GM19455 (cell line): Measurements from ENCODE around the gene GPA33.

Source experiments
- ATAC-seq: cut with Tn5 transposase; IDR thresholded peaks from one replicate; pipeline ENCODE4 v1.9.1; 2021; ENCODE audit not compliant: unreplicated experiment

The GPA33 gene

DNA sequence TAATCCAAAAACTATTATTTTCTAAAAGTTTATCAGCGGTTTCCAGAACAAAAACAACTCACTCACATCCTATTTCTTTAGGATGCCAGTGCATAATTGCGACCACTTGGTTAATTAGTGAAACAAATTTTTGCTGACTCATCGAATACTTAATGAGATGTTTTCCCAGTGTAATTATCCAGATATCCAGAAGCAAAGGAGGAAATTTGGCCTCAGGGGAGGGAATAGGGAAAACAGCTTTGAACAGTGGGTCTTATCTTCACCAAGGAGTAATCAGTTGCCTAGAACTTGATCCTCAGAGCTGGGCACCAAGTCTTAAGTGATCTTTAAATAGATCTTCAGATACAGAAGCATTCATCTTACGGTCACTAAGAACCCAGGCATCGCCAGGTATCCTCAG, 28.0 kb upstream of the GPA33 start:
- no peak for ATAC-seq

DNA sequence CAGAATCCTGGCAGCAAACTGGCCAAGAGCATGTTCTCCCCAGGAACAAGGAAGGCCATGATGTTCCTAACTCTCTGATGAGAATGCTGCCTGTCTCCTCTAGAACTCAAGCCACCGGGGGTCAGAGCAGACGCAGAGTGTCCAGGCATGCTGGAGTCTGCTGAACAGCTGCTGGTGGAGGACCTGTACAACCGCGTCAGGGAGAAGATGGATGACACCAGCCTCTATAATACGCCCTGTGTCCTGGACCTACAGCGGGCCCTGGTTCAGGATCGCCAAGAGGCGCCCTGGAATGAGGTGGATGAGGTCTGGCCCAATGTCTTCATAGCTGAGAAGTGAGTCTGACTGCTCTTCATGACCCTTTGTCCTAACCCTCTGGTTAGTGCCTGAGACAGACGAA, 27.0 kb upstream of the GPA33 start:
- ATAC-seq: no peak

DNA sequence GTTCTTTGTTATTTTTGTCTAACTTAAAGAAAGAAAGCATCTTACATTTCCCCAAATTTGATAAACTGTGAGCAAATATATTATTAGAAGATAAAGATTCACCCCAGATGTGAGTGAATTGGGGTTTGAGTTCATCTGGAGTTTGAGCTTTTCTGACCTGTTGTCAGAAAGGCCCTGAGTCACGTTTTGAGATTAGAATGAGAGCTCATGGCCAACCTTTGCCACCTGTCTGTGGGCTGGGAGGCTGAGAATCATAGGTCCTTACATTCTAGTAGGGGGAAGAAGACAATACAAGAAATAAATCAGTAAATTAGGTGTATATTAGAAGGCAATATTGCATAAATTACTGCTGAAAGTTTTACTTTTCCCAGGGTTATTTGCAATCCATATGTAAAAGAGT, 26.0 kb upstream of the GPA33 start:
- no peak for ATAC-seq

DNA sequence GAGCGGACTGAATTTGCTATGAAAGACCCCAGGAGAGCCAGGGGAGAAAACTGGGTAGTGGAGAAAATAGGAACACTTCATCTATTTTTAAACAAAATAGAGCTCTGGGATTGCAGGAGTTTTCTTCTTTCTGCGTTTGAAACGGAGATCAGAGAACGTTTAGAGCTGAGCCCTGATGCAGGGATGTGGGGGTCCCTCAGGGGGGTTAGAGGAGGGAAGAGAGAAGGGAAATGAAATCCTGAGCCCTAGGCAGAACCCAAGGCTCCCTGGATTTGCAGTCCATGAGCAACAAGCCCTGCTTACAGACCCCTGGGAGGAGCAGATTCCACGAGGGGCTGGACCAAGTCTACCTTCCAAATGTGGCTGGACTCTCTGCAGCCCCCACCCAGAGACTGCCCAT, 25.5 kb upstream of the GPA33 start:
- no peak for ATAC-seq

DNA sequence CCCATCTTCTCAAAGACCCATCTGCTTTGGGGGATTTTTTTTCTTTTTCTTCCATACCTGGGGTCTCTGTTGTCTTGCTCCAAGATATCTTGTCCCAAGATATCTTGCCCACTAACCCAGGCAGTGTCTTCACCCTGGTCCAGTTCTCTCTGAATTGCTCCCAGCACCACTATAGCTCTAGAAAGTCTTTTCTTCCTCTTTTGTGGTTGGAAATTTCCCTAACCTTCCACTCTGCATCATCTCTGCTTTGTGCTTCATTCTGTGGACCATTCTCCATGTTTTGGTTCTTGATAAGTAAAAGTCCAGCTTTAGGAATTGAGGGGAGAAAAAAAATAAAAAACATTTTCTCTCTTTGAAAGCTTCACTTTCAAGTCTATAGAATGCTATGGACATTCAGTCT, 24.5 kb upstream of the GPA33 start:
- ATAC-seq: no peak

DNA sequence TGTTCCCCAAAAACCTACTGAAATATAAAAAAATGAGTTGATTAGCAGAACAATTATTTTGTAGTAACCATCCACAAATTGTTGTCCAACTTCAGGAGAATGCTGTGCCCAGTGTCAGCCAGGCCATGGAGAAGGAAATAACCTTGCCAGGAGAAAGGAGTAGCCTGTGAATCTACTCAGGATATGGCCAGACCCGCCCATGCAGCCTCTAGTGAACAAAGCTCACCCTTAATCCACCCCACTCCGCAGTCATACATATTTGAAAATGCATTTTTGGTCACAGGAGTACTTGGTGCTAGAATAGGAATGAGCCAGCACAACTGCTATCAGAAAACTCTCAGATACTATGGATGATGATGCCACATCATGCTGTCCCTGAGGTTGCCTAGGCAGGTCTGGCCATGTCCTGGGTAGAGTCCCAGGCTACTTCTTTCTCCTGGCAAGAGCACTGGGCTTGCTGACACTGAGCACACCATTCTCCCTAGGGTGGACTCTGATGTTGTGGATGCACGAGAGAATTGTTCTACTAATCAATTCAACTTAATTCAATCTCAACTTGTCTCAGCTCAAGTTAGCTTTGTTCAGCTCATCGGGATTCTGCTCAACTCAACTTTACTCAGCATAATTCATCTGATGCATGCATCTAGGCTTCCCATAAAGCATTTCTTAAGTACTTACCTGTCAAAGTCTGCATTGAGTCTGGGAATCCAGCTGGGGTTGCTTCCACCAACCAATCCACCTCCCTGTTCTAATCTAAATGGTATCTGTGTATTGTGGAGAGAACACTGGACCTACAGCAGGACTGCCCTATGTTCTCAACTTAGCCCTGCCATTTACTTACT, 21.9 kb upstream of the GPA33 start:
- ATAC-seq: no peak

DNA sequence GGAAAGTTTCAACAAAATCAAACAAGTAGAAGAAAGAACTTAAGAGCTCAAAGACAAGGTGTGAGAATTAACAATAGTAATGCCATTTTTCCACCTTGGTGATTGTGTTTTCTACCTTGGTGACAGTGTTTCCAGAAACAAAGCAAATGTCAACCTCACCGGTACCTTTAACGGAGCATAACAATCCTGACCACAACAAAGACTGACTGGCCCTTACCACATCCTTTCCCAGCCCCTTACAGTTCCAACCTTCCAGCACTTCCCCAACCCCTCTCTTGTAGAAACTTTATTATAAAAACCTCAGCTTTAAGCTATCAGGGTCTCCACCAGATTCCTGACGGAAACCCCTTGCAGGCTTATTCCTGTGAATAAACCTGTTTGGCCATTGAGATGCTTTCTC, 20.4 kb upstream of the GPA33 start:
- no peak for ATAC-seq

DNA sequence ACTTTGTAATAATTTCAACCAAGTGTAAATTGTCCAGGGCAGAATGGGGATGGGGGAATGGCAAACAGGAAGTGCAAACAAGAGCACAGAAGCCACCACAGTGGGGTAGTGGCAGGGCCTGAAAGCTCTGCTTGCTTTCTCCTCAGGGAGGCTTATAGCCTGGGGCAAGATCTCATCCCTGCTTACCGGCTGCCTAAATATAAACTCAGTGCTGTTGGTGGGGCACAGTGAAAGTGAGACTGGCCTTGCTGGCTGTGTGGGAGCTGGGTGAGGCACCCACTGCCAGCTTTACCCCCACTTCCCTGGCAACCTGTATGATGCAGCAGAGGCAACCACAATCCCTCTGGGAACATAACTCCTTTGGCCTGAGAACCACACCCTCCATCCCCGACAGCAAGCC, 18.9 kb upstream of the GPA33 start:
- no peak for ATAC-seq

DNA sequence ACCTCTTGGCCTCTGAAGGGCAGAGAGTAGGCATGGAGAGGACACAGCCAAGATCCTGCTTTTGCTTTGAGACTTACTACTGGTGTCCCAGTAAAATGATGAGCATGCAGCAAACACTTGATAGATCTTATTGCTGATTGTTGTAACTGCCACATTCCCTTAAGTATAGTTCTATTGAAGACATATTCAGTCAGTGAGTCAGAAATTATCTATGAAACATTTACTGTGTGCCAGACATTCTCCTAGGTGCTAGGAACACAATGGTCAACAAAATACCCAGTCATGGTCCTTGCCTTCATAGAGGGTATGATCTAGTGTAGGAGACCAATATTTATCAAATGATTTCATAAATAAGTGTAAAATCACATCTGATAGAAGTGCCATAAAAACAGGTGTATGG, 17.3 kb upstream of the GPA33 start:
- no peak for ATAC-seq

DNA sequence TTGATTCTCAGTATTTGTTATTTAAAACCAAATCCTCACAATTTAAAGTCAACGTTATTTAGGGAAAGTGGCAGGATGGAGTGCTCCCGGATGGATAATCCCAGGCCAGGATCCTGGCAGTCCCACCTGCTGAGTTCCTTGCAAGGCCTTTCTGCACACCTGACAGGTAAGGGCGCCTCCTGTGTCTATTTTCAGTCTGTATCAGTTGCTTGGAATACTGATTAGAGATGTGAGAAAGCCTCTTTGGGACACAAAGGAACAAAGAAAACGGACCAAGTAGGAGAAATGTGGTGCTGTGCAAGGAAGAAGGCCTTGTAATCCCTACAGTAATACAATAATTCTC, 15.9 kb upstream of the GPA33 start:
- no peak for ATAC-seq

DNA sequence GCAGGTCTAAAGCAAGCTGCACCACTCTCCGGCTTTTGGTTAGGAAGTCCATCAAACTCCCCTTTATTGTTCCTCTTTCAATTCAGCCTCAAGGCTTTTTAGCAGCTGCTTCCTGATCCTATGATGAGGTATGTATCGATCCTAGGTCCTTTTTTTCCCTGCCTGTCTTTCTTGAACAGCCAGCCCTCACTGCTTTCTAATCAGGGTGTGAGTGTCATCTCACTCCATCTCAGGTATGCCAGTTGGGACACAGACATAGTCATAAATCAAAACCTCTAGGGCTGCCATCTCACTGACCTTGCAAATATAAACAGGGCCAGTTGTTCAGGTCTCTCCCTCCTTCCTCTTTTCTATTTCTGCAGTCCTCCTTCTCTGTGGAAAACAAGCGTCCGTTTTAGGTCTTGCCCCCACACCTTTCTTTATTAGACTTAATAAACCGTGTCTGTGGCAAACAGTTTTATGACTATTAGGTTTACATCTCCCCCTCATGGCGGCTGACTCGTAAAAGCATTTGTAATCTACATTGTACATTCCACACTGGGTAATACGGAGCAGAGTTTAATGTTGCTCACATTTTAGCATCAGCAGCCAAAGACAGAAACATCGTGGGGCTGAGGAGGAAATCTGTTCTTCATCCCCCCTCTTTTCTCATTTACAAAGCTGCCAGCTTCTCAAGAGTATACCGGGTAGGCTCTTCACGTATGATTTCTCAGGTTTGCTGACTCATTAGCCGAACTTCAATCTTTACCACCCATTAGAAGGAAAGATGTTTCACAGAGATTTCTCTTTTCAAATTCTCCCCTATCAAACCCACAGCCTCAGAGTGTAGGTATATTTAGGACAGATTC, 15.3 kb upstream of the GPA33 start:
- no peak for ATAC-seq

DNA sequence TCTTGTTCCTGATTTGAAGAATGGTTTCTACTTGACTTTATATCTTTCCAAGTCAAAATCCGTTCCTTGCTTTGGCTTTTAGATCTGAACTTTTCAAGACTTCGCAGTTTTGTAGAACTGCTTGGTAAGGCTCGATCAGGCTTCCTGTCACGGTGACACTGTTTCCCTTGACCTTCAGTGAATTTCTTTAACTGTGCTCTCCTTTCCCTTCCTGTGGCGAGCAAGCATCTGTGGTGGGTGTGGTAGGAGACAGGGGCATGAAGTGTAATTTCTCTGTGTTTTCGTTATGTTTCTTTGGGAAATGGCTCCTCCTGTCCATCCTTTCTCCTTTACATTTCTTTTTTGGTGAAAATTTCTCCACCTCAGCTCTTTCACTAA, 14.1 kb upstream of the GPA33 start:
- ATAC-seq: no peak

DNA sequence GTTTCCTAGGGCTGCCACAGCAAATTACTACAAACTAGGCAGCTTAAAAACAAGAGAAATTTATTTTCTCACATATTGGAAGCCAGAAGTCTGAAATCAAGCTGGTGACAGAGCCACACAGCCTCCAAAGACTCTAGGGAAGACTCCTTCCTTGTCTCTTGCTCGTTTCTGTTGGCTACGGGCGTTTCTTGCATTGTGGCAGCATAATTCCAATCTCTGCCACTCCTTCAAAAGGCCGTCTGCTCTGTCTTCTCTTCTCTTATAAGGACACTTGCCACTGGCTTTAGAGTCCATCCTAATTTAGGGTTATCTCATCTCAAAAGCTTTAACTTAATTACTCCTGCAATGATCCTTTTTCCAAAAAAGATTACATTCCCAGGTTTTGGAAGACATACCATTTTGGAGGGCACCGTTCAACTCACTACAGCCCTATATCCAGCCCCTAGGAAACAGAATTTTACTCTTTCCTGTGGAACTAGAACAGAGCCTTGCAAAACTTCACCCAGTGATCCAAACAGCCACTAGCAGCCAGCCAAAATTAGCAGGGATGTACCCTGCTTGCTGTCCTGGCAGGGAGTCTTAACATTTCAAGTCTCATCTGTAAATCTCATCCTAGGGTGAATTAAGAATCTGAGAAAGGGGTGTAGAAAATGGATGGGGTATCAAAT, 12.9 kb upstream of the GPA33 start:
- no peak for ATAC-seq

DNA sequence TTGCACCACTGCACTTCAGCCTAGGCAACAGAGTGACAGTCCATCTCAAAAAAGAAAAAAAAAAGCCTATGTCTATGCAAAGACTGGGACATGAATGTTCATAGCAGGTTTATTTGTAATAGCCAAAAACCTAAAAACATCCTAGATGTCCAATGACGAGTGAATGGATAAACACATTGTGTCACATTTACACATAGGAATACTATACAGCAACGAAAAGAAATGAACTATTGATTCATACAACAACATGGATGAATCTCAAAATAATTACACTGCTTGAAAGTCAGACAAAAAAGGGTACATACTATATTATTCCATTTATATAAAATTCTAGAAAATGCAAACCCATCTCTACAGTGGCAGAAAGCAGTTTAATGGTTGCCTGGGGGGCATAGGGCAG, 11.6 kb upstream of the GPA33 start:
- ATAC-seq: no peak

DNA sequence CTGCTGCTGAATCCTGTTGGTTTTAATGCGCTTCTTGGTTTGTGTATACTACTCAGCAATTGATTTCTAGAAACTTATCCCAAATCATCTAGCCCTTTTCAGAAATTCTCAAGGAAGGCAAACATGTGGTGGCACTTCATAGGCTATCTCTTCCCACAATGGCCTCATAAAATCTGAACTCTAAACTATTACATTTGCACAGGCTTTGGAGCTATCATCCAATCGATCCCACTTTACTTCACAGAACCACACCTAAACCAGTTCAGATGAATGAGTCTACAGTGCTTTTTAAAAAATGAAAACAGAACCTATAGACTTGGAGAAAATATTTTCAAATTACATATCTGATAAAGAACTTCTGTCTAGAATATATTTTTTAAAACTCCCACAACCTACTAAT, 10.6 kb upstream of the GPA33 start:
- no peak for ATAC-seq

DNA sequence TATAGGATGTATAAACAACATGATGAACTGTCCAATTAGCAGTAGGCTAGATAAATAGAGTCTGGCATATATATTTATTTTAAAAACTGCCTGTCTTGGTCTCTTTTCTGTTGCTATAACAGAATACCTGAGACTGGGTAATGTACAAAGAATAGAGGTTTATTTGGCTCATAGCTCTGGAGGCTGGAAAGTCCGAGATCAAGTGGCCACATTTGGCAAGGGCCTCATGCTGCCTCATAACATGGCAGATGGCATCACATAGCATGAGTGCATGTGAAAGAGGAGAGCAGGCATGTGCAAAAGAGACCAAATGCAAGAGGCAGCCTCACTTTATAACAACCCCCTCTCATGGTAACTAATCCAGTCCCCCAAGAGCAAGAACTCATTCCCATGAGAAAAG, 9.7 kb upstream of the GPA33 start:
- ATAC-seq: no peak

DNA sequence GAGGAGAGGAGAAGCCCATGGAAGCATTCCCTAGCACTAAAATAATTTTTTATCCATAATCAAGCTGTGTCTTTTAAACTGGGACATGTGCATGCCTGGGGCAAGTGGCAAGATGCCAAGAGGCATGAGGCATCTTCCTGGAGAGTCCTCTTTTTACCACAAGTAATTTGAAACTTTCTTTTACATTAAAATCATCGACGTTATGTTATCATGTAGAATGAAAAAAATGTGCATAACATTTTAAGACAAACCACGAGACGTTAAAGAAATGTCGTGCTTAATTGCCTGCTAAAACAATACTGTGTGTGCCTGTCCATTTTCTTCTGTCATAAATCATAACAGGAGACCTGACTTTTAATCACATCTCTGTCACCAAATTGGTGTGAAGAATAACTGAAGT, 5.2 kb upstream of the GPA33 start:
- ATAC-seq: no peak

DNA sequence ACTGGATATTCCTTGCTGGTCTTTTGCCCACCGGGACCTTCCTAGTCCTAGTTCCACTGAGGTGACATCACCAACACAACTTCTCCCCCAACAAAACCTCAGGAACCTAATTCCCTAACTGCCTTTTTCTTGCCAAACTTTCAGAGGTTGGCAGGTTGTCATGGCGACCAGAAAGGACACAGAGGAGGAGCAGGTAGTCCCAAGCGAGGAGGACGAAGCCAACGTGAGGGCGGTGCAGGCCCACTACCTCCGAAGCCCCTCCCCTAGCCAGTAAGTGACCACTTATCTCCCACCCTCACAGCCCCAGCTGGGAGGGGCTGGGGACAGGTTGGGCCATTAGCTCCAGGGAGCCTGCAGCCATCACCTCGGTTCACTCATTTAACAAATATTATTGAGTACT, 4.5 kb upstream of the GPA33 start:
- ATAC-seq: no peak

DNA sequence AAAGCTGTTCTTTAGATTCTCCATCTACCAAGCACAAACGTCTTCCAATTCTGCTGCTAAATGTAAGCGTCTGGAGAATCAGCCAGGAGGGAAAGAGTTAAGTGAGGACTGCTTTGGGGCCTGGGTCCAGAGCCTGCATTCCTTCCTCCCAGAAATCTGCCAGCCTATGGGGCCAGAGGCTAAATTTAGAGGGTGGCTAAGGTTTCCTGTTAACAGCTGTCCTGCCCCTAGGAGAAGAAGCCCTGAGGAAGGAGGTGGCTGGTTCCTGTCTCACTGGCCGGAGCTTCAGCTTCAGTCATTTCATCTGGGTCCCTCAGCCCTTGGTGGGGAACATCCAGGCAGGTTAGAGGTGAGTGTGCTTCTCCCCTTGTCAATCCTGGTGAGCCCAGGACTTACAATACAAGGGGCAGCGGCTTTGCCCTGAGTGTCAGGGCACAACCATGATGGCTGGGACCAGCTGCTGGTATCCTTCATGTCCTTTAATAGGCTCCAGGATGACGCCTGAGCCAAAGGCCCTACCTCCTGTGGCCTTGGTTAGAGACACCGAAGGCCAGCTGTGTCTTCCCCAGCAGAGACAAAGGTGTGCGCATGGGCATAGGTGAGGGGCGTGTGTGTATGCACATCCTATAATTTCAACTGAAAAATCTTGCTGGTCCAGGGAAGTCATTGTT, 3.8 kb upstream of the GPA33 start, which contains the start of gene STYXL2:
STYXL2 (plus strand) TSS at position 230 of the 671 bp plus-strand sequence. CDS start 775 bp downstream, outside the sequence.
- no peak for ATAC-seq

DNA sequence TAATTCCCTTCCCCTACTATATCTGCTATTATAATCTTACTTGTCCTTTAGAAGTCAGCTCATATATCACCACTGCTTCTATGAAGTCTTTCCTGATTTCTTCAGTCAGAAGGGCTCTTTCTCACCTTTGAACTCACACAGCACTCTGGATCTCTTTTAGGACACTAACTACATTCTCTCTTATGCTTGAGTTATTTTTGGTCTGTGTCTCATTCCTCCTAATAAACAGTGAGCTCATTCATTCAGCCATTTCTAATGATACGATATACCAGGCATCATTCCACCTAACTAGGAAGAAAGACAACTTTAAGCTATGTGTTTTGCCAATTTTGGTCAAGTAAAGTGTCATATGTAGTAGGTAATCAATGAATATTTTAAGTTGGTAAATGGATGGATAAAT, 2.5 kb upstream of the GPA33 start:
- ATAC-seq: no peak

DNA sequence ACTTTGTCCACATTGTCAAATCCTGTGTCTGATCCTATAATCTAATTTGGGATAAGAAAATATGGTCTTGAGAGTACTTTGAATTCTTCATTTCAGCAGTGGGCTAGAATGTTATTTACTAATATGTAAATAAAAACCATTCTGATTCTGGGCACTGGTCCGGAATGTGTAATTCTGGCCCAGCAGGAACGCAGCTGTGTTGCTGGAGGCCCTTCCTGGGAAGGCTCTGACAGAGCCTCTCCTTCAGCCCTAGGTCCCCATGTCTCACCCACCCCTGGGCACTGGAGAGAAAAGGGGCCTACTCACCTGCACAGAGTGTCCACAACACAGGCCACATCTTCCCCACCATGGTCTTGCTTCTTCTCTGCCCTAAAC, 251 bp downstream of the GPA33 start:
- no peak for ATAC-seq
